HG03571 (cell line): Measurements from ENCODE around the gene PROK1.

Experiments
- ATAC-seq: cut with Tn5 transposase; IDR thresholded peaks from one replicate; pipeline ENCODE4 v1.9.1; 2021; ENCODE audit not compliant: unreplicated experiment

Gene PROK1

GRCh38 chr1:110487726-110488125 is 36.8 kb downstream of the PROK1 start:
- ATAC-seq: no peak

- no peak for ATAC-seq
Observed at GRCh38 chr1:110488161-110488560, 37.2 kb downstream of the PROK1 start.

GRCh38 chr1:110488867-110489266 is 37.9 kb downstream of the PROK1 start:
- ATAC-seq: no peak

- no peak for ATAC-seq
Observed at GRCh38 chr1:110489406-110489805, 38.5 kb downstream of the PROK1 start.

GRCh38 chr1:110489973-110490542 is 39.1 kb downstream of the PROK1 start:
- ATAC-seq: no peak

GRCh38 chr1:110490791-110491451 is 40.0 kb downstream of the PROK1 start:
- ATAC-seq: no peak

- ATAC-seq: no peak
Observed at GRCh38 chr1:110492573-110492972, 41.6 kb downstream of the PROK1 start.

GRCh38 chr1:110493059-110493699 is 42.2 kb downstream of the PROK1 start:
- no peak for ATAC-seq

- ATAC-seq: no peak
Observed at GRCh38 chr1:110494036-110494435, 43.1 kb downstream of the PROK1 start.

GRCh38 chr1:110494522-110495406 is 43.8 kb downstream of the PROK1 start:
- no peak for ATAC-seq

GRCh38 chr1:110495926-110496600 is 45.1 kb downstream of the PROK1 start:
- ATAC-seq: no peak

GRCh38 chr1:110498270-110498669 is 47.3 kb downstream of the PROK1 start:
- no peak for ATAC-seq

- no peak for ATAC-seq
Observed at GRCh38 chr1:110501488-110502132, 50.7 kb downstream of the PROK1 start.

- ATAC-seq: no peak
Observed at GRCh38 chr1:110502402-110503151, 51.6 kb downstream of the PROK1 start.

- no peak for ATAC-seq
Observed at GRCh38 chr1:110503471-110503870, 52.5 kb downstream of the PROK1 start.

GRCh38 chr1:110504226-110504625 is 53.3 kb downstream of the PROK1 start:
- no peak for ATAC-seq

GRCh38 chr1:110505596-110505995 is 54.6 kb downstream of the PROK1 start:
- ATAC-seq: no peak

- ATAC-seq: no peak
Observed at GRCh38 chr1:110506541-110506940, 55.6 kb downstream of the PROK1 start.
